GM21447 (cell line): ENCODE results near the gene DGKI.

Experiments used
- ATAC-seq: cut with Tn5 transposase; IDR thresholded peaks from one replicate; pipeline ENCODE4 v1.9.1; 2021; ENCODE audit not compliant: unreplicated experiment

DGKI gene

GRCh38 chr7:137873524-137873923, 26.8 kb upstream of the DGKI start:
- ATAC-seq: no peak

GRCh38 chr7:137871170-137871915, 24.6 kb upstream of the DGKI start:
- ATAC-seq: no peak

- ATAC-seq: no peak
Measured at GRCh38 chr7:137870684-137871083, 23.9 kb upstream of the DGKI start.

DNA sequence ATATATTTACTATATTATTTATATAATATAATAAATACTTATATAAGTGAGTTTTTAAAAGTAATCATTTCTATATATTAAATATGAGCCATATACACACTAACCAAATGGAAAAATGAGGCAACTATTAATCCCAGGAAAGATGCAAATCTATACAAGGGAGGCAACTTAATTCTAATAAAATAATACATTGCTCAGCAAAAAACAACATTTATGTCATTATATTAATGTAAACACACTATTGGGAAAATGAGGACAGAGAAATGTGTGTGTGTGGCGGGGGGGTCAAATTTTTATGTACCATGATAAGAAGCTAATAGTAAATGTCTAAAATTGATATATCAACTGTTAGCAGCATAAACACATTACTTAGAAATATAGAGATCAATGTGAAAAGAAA, 23.3 kb upstream of the DGKI start:
- ATAC-seq: no peak

DNA sequence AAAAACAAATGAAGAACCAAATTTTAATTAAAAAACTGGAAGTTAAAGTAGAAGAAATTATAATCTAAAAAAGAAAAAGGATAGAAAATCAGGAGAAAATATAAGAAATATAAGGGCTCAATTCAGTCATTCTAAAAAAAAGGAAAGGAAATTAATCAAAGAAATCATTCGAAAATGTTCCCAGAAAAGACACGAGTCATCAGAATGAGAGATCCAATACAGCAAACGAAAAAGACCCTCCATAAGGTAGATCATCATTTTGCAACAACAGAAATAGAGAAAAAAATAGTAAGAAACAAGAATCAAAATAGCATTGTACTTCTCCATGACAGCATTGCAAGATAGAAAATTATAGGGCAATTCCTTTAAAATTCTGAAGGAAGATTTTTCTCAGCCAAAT, 22.5 kb upstream of the DGKI start:
- no peak for ATAC-seq

- no peak for ATAC-seq
Measured at GRCh38 chr7:137867289-137867688, 20.5 kb upstream of the DGKI start.

- ATAC-seq: no peak
Measured at GRCh38 chr7:137865764-137866163, 19.0 kb upstream of the DGKI start.

DNA sequence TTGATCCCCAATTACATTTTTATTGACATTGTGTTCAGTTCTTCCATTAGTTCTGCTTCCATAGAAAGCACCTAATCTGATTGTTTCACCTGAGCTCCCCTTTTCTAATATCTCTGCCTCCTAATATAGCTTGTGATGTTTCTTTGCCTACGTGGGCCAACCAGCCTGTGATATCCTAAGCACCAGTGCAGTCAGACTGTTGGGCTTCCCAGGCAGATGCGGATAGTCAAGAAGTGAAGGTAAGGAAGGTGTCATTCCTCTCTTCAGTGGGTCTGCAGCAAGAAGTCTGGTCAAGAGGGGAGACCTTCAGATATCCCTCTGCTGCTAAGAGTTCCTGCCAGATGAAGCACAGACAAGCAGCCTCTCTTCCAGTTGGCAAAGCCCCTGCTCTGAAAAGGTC, 16.2 kb upstream of the DGKI start:
- no peak for ATAC-seq

DNA sequence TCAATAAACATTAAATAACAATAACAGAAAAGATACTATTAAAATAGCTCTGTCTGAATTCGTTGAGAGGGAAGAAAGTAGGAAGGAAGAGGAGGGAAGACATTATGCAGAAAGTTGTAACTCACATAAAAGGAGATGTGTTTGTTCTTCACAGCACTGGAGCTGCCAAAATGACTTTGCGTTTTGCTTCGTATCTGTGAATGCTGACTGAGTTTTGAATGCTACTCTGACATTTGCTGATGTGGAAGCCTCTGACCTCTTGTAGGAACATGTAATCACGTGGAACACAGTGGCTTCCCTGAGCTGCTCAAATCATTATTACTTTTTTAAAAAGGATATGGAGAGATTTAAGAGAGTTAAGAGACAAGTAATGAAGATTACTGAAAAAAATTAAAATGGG, 15.6 kb upstream of the DGKI start:
- ATAC-seq: no peak

DNA sequence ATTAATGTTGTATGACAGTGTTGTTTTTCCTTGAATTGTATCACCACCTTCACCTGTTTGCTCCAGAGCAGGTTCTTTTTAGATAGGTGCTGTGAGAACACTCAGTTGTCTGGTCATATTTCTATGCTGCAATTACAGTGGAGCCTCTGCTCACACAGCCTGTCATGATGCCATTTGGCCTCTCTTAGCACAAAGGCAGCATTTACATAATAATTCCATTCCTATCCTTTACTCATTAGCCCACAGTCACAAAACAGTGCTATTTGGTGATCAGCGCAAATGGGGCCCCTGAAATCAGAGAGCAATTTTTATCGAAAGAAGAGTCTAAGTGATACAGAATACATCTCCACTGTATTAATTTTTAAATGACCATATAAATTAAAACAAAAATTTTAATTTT, 13.8 kb upstream of the DGKI start:
- no peak for ATAC-seq

DNA sequence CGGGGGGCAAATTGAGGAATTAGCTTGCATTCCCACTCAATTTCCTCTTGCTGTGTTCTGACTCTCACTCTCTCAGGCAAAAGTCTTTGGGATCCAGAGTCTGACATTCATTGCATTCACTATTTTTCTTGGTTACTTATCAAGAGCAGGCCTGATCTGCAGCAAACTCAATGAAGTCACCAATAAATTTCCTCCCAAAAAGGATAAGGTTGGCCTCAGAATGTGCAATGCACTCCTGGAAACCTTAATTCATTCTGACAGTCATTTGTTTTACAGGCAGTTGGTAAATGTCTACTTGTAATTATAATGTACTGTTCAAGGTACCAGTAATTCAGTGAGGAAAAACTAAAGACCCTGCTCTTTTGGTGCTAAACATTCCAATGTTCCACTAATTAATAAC, 6.3 kb upstream of the DGKI start:
- no peak for ATAC-seq

DNA sequence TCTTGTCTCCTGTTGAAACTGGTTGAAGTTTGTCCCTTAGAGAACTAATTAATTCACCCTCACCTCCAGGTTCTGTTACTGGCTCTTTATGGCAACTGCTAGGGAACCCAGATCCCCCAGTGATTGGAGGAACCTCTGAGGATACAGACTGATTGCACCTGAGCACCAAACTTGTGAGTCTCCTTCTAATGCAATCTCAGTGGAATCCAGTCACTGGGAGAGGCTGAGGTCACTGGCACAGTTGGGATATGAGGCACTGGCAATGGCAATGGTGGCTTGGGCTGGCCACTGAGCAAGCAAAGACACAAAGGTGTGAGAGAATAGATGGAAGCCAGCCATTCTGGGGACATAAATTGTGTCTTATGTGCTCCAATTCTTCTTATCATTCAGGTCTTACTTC, 5.3 kb upstream of the DGKI start:
- no peak for ATAC-seq

DNA sequence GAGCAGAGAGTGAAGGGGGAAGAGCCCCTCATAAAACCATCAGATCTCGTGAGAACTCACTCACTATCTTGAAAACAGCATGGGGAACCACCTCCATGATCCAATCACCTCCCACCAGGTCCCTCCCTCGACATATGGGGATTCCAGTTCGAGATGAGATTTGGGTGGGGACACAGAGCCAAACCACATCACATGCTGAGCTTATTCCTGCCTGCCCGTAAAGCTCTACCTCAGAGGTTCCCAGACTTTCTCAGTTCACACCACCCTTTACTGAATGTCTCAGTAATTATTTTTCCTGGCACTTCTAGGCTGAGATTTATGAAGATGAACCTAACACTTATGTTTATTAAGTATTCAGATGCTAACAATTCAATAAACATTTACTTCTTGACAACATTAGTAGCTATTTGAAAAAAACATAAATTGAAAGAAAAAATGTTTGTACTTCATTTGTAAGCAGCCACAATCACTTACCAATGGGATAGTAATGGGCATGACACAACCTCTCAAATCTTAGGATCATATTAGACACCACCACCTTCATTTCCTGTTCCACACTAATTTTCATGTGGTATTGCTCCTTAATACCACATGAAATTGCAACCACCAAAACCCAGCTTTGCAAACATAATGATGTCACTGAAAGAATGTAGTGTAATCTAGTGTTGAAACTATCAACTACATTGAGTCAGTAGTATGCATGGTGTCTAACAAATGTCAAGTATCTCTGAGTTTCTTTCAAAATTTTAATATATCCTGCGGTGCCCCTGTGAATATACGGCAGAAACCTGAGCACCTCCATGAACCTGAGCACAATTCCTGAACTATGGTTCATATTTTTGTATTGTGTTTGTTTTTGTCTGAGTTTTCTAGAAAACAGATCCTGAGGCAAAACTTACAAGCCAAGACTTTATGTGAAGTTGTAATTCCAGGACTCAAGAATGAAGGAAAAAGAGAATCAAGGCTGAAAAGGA, 4.5 kb upstream of the DGKI start:
- ATAC-seq: no peak

- no peak for ATAC-seq
Measured at GRCh38 chr7:137850571-137850970, 3.8 kb upstream of the DGKI start.

DNA sequence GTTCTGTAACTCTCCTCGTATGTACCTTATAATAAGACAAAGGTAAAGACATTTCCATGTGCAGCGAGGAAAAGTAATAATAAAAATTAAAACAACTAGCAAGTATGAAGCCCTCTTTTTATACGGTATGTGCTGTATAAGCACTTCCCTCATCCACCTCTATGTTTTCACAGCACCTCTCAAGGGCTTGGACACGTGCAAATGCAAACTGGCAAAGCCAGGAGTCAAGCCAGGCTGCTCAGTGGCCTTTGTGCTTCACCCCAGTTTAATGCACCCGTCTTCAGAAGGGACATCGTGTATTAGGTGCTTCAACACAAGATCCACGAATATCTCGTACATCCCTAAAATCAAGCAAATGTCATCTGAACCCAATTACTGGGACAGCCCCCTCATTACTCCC, 1.3 kb upstream of the DGKI start:
- no peak for ATAC-seq

GRCh38 chr7:137847568-137848050, 835 bp upstream of the DGKI start:
- no peak for ATAC-seq

DNA sequence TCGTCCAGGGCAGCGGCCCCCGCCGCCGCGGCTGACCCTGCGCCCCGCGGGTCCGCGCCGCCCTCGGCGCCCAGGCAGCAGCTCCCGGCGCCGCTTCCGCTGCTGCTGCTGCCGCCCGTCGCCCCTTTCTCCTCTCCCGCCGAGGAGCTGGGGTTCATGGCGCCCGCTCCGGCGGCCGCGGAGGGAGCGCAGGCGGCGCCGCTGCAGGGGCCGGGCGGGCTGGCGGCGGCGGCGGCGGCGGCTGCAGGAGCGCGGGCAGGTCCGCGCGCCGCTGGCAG, 286 bp downstream of the DGKI start:
- ATAC-seq: no peak

GRCh38 chr7:137844677-137845425, 1.9 kb downstream of the DGKI start:
- ATAC-seq: no peak

- no peak for ATAC-seq
Measured at GRCh38 chr7:137839903-137840779, 6.6 kb downstream of the DGKI start.

DNA sequence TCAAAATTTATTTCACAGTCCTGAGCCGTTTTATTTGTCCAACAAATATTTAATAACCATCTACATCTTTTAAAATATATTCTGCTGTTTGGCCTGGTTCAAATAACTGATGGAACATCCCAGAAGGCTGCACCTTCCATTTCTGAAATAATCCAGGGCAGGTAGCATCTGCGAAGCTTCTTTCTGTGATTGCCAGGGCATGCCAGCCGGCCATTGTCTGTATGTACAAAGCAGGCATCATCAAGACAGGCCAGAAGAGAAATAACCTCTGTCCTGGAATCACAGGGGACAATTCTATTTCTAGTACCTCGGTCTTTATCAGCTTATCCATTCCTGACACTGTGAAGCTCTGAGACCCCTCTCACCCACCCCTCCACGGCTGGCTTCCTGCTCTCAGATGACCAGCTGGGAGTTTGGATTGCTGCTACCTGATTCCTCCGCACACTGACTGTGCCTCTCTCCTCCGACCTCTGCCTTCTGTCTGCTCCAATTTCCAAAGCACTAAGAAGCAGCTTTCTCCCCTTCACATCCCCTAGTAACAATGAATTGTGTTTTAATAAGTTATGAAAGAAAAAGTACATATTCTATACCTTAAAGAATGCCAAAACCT, 8.0 kb downstream of the DGKI start:
- ATAC-seq: no peak
